Activated naive CD8-positive, alpha-beta T cell treated with anti-CD3 and anti-CD28 coated beads, Interleukin-2, amount 50 U/mL, for 16 hours (primary cell): ENCODE results near the gene DDB1.

Source experiments
- DNase-seq: peaks from one replicate; pipeline ENCODE4 v3.0.0-alpha.2; 2020; ENCODE audit warnings: low read depth, low spot score

The DDB1 gene

DNA sequence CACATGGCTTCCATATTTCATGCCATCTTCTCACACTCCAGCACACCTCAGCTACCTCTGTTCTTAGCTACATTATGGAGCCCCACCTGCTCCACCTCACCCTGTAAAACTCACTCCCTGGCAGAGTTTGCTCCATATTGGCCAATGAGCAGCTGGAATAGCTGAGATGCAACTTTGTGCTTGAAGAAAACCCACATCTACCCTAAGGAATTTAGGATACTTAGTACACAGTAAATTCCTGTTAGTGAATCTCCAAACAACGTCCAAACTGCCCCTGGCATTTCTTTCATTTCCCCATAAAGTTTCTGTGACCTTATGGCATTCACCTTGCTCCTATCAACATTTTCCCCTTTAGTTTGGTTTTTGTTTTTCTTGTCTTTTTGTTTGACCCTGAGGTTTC is 35.6 kb downstream of the DDB1 start:
- no peak for DNase-seq

GRCh38 chr11:61295596-61295926 is 37.3 kb downstream of the DDB1 start:
- no peak for DNase-seq

DNA sequence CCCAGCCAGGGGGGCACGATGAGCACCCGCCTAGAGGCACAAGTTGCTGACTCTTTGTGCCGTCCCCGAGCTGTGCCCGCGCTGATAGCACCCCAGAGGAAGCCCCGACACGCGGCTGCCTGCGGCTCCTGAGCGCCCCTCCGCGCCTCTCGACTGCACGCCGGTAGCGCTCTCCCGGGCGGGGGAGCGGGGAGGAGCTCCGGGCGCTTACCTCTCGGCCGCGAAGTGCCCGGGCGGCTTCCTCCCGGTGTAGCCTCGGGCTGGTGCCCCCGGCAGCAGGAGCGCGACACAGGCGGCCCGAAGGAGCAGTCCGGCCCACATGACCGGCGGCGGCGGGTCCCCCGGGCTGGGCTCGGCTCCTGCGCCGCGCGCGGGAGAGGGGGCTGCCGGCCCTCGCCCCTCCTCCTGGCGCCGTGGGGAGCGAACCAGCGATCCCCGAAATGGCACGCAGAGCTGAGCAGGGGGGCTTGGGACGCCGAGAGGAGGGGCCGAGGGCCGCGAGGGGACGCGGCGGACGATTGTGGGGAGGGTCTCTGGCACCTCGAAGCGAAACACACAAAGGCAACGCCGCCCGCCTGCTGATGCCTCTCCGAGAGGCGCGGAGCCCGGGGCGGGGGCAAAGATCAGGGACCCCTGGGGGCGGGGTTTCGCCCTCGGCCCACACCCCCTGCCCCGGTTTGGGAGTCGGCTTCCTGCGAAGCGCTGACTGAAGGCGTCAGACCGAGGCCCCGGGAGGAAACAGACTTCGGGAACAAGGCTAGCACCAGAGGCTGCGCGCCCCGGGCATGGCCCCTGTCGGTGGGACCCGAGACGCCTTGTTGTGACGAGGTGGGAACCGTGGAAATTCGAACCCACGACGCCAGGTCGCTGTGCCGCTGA is 37.9 kb downstream of the DDB1 start, which contains the start of gene VWCE:
VWCE (minus strand) TSS at position 600 of the 879 bp plus-strand sequence; CDS start at position 321, 279 bp downstream.
- peak; percentile 55 for DNase-seq

DNA sequence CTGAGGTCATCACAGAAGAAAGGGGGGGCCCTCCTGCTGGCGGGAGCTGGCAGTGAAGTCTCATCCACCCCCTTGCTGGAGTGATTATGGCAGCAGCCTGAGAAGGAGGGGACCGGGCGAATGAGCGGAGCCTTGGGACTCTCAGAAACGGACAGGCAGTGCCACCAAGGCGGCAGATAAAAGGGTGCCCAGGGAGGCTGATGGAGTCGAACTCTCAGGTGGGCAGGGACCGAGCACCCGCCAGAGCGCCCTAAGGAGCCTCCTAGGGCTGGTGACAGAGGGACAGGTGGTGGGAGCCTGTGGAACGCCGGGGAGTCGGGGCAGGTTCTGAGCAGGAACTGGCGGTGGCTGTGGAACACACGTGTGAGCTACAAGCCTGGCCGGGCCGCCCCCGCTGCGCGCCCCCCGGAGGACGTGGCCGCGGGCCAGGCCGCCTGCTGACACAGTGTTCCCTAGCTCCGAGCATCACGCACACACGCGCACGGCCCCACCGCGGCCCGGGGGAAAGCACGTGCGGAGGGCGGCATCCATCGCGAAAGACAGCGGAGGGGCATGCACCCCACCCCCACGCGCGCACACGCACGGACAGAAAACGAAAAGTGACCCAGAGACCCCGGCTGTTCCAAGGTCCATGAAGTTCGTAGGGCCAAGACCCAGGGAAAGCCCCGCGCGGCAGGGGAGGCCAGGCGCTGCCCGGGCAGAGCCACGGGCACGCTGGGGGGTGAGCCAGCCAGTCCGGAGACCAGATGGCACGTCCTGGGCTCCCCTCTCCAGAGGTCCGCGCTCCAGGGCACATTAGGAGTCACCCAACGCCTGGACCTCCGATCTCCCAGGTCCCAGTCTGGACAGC is 38.8 kb downstream of the DDB1 start:
- DNase-seq, result peak; percentile 43

DNA sequence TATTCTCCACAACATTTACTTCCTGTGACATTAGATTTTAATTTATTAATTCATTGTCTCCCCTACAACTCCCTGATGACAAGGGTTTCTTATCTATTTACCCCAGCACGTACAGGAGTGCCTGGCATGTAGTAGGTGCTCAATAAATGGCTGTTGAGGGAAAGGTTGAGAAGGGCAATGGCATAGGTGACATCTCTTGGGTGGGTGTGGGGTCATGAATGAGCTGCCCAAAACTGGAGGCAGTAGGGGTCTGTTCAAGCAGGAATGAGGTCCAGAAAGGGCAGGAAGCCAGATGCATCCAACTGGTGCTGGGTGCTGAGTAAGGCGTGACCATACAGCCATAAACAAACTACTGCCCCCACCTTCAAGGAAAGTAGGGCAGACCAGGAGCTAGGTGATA is 40.5 kb downstream of the DDB1 start:
- no peak for DNase-seq

- no peak for DNase-seq
Observed at GRCh38 chr11:61290905-61291690, 41.8 kb downstream of the DDB1 start.

- DNase-seq, result no peak
Observed at GRCh38 chr11:61287338-61287977, 45.4 kb downstream of the DDB1 start.

DNA sequence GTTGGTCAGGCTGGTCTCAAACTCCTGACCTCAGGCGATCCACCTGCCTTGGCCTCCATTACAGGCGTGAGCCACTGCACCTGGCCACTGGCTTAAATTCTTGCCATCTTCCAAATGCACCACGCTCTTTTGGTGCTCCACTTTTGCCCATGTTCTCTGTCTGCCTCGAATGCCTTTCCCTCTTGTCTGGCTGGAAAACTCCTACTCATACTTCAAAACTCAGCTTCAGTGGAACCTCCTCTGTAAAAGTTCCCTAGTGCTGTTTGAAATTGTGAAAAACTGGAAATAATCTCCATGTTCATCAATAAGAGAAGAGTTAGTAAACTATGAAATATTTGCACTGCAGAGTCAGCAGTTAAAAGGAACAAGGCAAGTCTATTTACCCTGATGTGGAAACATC is 49.3 kb downstream of the DDB1 start:
- DNase-seq, result no peak

DNA sequence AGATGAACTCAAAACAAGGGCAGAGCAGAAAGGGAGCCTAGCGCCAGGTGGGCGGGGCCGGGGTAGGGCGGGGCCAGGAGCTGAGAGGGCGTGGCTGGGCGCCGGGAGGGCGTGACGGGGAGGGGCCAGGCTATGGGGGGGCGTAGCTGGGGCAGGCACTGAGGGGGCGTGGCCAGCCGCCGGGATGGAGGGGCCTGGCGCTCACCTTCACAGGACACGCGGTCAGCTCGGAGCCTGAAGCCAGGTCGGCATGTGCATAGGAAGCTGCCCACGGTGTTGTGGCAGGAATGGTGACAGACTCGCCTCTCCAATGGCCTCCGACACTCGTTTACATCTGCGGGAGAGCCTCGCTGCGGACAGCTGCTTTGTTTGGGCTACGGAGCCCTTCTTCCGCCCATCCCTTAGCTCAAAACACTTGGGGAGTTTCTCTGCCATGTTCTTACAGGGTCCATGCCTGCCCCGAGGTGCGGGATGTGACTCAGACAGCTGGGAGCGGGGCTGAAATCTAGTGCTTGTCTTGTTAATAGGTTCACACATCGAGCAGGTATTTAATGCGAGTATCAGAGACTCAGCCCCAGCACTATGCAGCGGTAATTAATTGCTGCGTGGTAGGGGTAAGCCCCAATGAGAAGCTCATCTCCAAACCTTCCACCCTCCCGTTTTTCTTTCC is 51.2 kb downstream of the DDB1 start:
- no peak for DNase-seq

DNA sequence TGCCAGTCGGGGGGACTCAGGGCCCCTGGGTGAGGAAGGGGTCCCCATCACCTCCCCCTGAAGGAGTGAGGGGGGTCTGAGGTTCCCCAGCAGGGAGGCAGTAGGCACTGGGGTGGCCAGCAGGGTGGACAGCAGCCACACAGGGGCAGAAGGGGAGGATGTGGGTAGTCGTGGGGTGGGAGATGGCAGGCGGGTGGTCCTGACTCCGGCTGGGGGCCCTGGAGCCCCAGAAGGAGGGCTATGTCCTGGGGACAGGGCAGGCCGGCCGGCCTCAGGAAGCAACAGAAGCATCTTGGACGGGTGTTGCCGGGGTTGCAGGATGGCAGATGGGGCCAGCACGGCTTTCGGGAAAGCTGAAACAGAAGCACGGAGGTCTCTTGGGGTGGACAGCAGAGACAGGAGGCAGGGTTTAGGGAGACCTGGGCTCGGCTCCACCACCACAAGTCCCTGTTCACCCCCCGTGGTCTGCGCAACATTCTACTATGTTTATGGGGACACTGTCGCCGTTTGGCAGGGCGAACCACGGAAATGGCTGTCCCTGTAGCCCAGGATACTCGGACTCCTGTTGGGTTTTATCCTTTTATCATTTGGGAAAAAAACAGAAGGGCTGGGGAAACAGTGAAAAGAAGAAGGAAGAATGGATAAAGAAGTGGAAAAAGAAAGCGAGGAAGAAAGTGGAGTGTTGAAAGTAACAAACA is 51.9 kb downstream of the DDB1 start:
- no peak for DNase-seq

GRCh38 chr11:61279934-61280659 is 52.8 kb downstream of the DDB1 start:
- DNase-seq, result no peak

- DNase-seq, result no peak
Observed at GRCh38 chr11:61278001-61278470, 54.9 kb downstream of the DDB1 start.

DNA sequence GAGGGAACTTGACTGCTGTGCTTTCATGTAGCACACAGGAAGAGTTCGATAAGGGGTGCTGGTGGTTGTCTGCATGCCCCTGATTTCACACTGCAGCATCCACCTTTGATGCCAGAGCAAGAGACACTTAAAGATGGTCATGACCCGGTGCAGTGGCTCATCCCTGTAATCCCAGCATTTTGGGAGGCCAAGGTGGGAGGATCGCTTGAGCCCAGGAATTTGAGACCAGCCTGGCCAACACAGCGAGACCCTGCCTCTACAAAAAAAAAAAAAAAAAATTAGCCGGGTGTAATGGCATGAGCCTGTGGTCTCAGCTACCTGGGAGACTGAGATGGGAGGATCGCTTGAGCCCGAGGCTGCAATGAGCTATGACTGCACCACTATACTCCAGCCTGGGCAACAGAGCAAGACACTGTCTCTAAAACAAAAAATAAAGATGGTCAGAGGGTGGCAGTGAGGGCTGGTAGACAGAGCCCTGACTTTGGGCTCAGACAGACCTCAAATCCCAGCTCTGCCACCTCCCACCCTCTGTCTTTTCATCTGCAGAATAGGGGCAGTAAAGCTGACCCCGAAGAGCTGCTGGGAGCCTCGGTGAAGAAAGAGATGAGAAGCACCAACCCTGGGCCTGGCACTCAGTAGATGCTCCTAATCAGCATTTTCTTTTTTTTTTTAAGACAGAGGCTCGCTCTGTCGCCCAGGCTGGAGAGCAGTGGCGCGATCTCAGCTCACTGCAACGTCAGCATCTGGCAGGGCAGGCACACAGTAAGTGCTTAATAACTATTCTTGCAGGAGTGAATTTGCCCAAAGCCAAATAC is 55.5 kb downstream of the DDB1 start:
- no peak for DNase-seq

DNA sequence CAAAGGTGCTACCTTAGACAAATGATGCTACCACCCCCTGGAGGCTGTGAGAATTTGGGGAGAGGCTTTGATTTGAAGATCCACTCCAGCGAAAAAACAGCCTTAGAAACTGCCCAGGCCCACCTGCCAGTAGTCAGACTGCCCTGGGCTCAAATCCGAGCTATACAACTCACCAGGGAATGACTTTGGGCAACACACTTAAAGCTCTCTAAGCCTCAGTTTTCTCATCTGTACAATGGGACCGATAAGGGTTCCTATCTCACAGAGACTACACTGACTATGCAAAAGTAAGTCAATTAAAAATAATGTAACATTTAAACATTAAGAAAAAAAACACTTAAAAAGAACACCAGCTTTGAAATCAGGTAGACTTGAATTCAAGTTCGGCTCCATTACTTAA is 57.7 kb downstream of the DDB1 start:
- no peak for DNase-seq

- no peak for DNase-seq
Observed at GRCh38 chr11:61274084-61274483, 58.8 kb downstream of the DDB1 start.

DNA sequence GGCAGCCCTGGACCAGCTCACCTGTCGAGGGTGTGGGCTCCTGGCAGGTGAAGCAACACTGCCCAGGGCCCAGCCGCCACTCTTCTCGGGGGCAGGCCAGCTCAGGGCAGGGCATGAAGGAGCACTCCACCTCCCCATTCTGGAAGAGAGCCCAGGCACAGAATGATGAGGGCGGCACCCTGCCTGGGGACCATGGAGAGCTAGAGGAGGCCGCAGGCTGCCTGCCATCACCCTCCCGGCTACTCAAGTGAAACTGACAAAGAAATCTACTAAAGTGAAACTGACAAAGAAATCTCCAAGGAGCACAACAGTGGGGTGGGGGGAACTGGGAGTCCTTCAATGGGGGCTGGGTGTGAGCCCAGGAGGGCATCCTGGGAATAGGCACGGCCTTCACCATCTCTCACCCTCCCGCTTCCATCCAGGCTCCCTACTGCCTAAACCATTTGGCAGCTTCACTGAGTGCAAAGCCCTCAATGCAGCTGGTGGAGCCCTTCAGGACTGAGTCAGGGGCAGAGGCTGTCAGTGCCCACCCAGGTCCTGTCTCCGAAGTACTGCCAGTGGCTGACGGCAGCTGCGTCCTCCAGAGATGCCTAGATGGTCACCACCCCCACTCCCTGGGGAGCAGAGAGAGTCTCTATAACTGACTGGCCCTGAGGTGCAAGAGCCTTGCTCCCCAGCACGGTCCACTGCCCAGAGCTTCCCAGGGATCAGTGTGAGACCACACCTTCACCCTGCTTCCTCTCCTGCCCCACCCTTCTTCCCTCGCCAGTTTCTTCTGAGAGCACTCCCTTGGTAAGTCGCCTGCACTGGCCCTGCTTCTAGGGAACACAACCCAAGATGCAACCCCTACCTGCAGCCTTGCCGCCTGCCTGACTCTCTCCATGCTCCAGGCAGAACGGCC is 59.5 kb downstream of the DDB1 start:
- DNase-seq, result no peak

- no peak for DNase-seq
Observed at GRCh38 chr11:61272731-61273130, 60.2 kb downstream of the DDB1 start.
